Measurements from ENCODE around the gene FLOT1.
A peak's percentile ranks its signal among the peaks of the same experiment; 100 is the strongest.

The FLOT1 gene

DNA sequence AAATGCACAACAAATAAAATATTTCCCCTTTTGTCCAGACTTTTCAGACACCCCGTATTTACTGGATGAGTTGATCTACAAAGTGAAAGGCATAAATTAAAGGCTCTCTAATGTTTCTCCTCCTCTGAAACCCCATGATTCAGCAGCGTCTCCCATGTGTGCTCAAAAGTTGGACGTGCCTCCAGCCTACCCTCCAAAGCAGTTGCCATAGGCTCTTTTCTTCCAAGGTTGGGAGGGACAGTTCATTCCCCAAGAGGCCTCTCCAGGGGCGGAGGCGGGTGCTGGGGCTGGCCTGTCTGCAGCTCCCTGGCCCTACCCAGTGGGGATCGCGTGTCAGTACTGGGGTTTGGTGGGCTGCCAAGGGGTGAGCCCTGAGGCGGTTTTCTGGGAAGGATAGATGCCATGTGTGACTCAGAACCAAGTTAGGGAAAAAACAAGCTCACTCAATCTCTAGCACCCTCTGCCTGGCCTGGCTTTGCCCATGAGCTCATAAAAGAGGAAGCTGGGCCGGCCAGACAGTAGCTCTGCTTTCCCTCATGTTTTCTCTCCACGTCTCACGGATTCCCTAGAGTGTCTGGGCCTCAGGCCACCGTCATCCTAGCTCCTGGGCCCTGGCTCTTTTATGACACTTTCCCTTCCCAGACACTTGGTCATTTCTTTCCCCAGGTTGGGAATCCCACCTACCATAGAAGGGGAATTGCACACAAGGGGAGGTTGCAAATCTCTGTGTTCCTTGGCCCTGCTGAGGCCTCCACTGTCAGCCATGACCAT, 9.9 kb upstream of the FLOT1 start (continued):
- TF ChIP-seq INSM2 (tag by site-specific recombination; IDR thresholded peaks at IDR 0.05) (no peak; the same call in 1 of the 2 replicates), ZNF423 (tag by site-specific recombination; IDR thresholded peaks at IDR 0.05) (peak; percentile 81), REST (tag by site-specific recombination; IDR thresholded peaks at IDR 0.05) (no peak), ZSCAN23 (tag by site-specific recombination; IDR thresholded peaks at IDR 0.05) (no peak), ZNF274 (IDR thresholded peaks at IDR 0.05; ENCODE audit: low read length) (no peak), ZNF274 (tag by site-specific recombination; IDR thresholded peaks at IDR 0.05; ENCODE audit: borderline replicate concordance) (no peak), ZNF48 (tag by site-specific recombination; IDR thresholded peaks at IDR 0.05) (no peak), ZNF514 (tag by site-specific recombination; IDR thresholded peaks at IDR 0.05) (no peak), ZNF24 (tag by site-specific recombination; IDR thresholded peaks at IDR 0.05) (peak; percentile 82; the same call in 1 of the 2 replicates), ZSCAN16 (tag by site-specific recombination; IDR thresholded peaks at IDR 0.05) (no peak), ZNF596 (tag by site-specific recombination; IDR thresholded peaks at IDR 0.05) (no peak), ZFP41 (tag by site-specific recombination; IDR thresholded peaks at IDR 0.05; ENCODE audit: borderline replicate concordance) (no peak), ZNF157 (tag by site-specific recombination; IDR thresholded peaks at IDR 0.05) (no peak), ZNF280D (tag by site-specific recombination; IDR thresholded peaks at IDR 0.05) (no peak), KLF17 (tag by site-specific recombination; IDR thresholded peaks at IDR 0.05) (peak; percentile 91; the same call in 1 of the 2 replicates), ZBTB44 (tag by site-specific recombination; IDR thresholded peaks at IDR 0.05) (no peak), ZBTB48 (tag by site-specific recombination; IDR thresholded peaks at IDR 0.05) (peak; percentile 97), KLF9 (tag by site-specific recombination; IDR thresholded peaks at IDR 0.05; ENCODE audit: low read depth) (peak; percentile 33; the same call in 1 of the 2 replicates), GLIS2 (tag by site-specific recombination; IDR thresholded peaks at IDR 0.05) (peak; percentile 90), ZEB2 (tag by site-specific recombination; IDR thresholded peaks at IDR 0.05) (peak; percentile 96), GLIS1 (tag by site-specific recombination; IDR thresholded peaks at IDR 0.05) (peak; percentile 86), ZNF624 (tag by site-specific recombination; IDR thresholded peaks at IDR 0.05) (no peak), ZNF768 (tag by site-specific recombination; IDR thresholded peaks at IDR 0.05) (no peak)
- TF ChIP-seq, protein P1, sequence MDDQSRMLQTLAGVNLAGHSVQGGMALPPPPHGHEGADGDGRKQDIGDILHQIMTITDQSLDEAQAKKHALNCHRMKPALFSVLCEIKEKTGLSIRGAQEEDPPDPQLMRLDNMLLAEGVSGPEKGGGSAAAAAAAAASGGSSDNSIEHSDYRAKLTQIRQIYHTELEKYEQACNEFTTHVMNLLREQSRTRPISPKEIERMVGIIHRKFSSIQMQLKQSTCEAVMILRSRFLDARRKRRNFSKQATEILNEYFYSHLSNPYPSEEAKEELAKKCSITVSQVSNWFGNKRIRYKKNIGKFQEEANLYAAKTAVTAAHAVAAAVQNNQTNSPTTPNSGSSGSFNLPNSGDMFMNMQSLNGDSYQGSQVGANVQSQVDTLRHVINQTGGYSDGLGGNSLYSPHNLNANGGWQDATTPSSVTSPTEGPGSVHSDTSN (CRISPR knock-in tag; IDR thresholded peaks at IDR 0.05) = no peak
- TF ChIP-seq, protein P2, sequence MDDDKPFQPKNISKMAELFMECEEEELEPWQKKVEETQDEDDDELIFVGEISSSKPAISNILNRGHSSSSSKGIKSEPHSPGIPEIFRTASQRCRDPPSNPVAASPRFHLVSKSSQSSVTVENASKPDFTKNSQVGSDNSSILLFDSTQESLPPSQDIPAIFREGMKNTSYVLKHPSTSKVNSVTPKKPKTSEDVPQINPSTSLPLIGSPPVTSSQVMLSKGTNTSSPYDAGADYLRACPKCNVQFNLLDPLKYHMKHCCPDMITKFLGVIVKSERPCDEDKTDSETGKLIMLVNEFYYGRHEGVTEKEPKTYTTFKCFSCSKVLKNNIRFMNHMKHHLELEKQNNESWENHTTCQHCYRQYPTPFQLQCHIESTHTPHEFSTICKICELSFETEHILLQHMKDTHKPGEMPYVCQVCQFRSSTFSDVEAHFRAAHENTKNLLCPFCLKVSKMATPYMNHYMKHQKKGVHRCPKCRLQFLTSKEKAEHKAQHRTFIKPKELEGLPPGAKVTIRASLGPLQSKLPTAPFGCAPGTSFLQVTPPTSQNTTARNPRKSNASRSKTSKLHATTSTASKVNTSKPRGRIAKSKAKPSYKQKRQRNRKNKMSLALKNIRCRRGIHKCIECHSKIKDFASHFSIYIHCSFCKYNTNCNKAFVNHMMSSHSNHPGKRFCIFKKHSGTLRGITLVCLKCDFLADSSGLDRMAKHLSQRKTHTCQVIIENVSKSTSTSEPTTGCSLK (tag by site-specific recombination; IDR thresholded peaks at IDR 0.05) = no peak
